Ammon's horn (tissue), 1 donor: Measurements from ENCODE around the gene ZNF599.

Experiments
- DNase-seq: peaks from one replicate; pipeline ENCODE4 v3.0.0-alpha.2; 2016; ENCODE audit warnings: low spot score

ZNF599 gene

DNA sequence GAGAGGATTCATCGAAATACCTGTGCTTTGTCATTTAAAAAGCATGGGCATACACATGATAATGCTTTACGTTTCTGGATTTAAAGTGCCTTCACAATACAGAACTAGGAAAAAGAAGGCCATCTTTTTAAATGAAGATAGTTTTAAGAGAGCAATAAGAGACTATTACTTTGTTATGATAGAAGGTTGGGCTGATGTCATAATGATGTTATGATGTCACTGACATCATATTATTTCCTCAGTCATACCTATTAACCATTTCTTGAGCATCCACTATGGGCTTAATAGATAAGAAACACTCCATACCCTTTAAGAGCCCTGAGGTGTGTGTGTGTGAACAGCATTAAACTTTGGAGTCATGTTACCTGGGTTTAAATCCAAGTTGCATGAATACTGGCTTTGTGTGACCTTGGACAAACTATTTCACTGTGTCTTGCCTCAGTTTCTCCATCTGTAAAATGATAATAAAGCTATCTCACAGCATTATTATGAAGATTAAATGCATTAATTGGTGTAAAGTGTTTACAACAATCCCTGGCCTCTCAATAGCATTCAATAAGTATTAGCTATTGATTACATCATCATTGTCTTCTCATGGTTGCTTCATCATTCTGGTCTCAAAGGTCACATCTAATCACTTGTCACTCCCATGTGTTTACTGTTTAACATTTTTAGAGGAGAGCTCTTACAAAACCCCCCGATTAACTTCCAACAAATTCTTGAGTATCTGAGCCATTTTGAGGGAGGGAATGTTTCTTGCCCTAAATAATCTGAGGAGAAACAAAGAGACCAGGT, 27.9 kb downstream of the ZNF599 start:
- DNase-seq: no peak

DNA sequence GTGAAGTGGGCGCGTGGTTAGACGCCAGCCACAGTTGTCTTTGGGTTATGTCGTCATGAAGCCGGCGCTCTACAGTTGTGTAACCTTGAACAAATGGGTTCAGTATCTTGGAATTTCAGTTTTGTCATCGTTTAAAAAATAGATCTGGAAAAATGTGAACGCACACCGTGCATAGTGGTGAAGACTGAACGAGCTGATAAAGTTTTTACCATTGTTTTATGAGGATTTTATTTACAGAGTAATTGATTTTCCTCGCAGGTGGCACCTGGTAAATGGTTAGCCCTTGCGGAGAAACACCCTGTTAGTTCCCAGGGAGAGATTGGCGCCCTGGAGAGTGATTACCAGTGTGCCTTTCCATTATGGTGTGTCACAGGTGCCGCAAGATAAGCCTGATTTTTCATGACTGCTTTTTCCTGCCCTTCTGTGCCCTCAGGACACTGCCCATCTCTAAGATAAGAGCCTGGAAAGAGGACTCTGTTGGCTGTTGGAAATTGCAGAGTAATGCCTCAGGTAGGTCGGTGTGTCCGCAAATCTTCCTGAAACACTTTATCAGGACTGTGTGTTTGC, 38.4 kb downstream of the ZNF599 start:
- no peak for DNase-seq

DNA sequence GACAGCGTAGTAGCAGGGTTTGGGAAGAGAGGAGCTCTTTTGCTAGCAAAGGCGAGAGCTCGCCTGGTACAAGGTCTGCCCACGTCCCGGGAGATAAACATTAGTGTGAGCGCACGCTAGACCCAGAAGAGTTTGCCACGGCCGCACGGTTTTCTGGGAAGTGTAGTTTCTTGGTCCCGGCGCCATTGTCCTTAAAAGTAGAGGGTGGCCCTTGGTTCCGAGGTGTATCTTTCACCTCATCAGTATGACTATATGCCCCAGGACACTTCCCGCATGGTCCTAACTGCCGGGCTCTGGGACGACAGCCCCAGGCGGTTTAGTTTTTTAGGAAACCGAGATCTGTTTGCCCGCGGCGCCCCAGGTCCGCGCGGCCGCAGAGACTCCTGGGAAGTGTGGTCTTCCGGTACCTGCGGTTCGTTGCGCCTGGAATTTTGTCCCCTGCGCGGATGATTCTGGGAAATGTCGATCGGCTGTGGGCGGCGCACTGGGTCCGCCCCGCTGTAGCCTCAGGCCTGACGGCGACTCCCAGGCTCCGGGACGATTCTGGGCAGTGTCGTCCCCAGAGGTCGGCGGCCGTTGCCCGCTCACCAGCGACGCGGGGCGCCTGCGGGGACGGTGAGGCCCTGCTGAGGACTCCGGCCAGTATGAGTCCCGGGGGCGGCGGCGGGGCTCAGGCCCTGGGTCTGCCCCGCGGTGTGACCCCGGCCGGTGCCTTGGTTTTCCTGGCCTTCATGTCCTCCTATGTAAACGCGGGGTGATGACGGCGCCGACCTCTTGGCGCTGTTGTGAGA, 39.1 kb downstream of the ZNF599 start, which contains the start of gene ZNF181:
TSS of gene ZNF181 (plus strand) at position 498 of the 791 bp plus-strand sequence. CDS start 795 bp downstream, outside the sequence.
- DNase-seq: peak; percentile 94

DNA sequence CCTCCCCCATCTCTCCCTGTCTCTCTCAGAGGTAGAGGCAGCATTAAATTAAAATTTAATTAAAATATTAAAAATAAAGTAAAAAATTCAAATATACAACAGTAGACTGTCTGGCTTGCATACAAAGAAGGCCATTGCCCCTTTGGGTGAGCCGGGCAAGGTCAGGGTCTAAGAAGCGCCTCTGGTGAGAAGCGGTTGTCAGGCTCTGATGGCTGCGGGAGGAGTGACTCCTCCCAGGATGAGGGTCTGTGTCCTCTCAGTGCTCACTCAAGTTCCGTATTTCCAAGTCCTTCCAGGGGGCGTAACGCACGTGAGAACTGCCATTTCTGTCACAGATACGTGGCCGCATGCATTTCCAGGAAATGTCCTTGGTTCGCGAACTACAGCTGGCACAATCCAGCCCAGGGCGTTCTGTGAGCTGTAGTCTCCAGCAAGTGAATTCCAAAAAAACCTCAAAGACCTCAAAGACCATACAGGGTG, 39.7 kb downstream of the ZNF599 start:
- DNase-seq: no peak

DNA sequence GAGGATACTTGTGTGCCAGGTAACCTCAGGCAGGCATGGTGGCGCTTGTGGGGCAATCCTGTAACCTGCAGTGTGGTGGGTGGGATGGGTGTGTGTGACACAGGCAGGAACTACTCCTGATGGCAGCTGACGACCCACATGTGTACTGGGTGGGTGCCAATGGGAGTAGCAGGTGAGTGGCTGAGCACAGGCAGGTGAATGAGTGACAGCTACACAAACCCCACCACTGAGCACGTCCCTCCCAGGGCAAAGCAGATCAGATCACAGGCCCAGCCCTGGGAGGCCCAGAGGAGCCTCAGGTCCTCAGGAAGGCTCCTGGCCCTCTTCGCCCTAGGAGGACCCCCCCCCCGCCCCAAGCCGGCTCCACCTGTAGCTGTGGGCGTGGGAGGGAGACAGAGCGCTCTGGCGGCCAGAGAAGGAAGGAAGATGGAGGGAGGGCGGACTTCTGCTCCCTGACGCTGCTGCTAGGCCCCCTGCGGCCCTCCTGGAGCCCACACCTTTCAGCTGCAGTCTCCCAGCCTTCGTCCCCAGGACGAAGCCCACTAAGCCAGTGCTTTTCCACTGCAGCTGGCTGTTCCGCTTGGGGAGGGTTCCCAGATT, 40.3 kb downstream of the ZNF599 start:
- no peak for DNase-seq

DNA sequence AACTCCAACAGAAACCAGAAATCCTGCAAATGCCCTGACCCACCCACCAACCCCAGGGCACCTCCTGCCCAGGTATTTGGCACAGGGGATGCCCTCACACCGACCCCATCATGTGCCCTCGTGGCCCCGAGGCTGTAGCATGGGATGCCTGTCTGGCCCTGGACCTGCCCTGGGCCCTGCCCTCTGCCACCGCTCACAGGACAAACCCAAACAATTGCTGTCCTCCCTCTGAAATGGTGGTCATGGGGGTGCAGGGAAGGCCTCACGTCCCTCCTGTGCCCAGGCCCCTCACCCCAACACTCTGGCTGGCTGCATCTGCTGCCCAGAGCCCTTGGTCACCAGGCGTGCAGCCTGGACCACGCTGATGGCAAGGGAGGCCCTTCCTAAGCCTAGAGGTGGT, 41.1 kb downstream of the ZNF599 start:
- DNase-seq: no peak

DNA sequence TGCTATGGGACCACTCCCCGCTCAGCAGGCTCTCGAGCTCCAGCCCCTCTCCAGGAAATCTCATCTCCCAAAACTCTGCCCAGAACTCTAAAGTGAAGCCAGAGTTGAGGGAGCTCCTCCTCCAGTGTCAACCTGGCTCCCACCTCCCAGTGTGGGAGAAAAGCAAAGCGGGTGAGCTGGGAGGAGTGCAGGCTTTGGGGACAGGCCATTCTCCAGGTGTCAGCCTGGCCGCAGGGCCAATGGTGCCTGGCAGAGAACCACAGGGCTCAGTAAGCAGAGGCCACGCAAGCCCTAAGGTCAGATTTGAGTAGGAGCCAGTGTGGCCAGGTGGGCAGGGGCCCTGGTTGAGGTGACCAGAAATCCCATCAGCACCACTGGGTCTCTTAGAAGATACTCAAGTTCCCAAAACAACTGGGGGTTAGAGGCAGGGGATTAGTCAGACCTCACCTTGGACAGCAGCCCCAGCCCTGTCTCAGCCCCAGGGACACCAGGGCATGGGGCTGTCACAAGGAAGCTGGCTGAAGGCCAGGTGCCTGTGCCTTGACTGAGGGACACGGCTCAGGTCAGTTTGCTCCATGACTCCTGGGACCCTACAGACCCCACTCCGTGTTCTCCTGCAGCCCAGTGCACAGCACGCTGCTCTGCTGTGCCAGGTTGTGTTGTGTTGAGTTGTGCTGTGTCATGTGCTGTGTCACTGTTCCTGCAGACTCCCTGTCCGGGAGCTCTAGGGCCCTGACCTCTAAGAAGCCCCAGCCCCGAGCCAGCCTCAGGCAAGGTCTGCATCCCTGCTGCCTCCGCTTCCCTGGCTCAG, 41.8 kb downstream of the ZNF599 start:
- DNase-seq: no peak

DNA sequence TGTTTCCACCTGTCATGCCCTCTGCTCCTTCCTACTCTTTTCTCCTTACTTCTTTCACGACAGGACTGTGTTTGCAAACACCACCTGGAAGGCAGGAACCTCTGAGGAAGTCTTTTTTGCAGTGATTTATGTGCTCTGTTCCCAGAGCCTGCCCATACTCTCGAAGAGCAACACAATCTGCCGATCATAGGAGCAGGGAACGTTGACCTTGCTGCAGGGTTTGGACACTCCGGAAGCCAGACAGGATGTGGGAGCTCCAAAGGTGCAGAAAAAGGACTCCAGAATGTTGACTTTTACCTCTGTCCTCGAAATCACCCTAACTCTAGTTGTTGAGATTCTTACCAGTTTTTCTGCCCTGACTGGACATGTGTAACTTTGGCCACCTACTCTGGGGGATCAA, 47.6 kb downstream of the ZNF599 start:
- DNase-seq: no peak

DNA sequence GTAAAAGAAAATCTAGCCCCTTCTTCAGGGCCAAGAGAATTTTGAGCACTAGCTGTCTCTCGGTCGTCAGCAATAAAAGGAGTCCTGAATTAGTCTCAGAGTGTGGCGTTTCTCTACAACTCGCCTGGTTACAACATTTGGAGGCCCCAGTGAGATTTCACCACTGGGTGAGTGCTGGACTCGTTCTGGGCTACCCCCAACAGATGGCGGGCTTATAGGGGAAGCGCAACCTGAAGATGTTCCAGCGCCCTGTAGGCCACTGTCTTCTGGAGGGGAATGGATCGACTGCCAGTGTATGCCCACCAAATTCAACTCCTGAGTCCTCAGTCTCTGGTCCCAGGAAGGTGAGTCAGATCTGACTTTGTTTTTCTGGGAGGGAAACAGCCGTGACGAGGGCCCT, 50.7 kb downstream of the ZNF599 start:
- DNase-seq: no peak

DNA sequence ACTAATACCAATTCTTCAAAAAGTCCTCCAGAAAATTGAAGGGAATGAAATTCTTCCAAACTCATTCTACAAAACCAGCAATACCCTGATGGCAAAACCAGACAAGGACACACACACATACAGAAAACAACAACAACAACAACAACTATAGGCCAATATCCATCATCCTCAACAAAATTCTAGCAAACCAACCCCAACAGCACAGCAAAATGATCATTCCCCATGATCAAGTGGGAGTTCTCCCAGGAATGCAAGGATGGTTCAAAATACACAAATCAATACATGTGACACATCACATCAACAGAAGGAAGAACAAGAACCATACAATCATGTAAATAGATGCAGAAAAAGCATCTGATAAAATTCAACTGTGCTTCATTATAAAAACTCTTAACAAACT, 57.7 kb downstream of the ZNF599 start:
- no peak for DNase-seq

DNA sequence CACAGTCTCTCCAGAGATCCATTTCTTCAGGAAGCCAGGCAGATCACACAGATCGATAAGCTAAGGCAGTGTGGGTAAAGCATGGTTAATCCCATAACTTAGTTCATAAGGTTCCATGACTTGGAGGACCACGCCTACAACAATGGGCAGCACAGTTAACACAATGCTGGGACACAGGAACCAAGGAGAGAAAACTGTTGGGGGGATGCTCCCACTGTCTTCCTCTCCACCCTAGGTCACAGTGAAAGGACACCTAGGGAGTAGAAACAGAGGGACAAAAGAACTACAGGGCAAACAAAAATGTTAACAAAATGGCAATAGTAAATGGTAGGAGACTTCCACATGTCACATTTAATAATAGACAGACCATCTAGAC, 59.8 kb downstream of the ZNF599 start:
- DNase-seq: no peak

DNA sequence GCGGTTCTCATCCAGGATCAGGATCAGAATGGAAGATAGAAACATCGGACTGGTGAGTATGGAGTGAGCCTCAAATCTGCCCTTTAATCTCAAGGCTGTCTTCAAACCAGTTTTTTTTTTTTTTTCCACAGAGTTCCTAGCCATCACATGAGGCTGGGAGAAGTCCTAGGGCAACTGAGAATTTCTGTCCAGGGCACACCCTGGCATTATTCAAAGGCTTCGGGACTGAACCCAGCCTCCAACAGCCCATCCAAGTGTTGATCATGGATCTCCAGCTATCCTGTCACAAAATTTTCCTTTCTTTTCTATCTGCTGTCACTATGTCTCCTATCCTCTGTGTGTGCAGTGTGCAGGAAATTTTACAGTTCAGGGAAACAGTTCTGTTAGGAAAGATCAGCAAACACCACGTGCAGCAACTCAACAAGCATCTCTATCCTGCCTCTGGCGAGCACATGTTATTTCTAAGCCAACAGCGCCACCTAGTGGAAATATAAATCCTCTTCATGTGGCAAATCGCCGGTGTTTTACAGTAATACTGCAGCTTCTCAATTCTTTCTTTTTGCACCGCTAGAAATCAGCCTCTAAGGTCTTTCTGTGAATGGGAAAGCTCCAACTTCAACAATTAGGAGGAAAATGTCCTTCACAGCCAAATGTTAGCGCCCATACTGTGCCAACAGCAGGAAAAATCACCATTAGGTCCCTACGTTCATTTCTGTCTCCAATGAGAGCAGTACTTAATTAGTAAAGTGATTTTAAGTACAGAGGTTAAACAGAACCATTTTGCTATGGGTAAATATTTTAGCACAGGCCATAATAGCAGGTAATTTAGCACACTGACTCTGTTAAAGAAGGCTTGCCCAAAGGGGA, 60.4 kb downstream of the ZNF599 start:
- DNase-seq: peak; percentile 87

DNA sequence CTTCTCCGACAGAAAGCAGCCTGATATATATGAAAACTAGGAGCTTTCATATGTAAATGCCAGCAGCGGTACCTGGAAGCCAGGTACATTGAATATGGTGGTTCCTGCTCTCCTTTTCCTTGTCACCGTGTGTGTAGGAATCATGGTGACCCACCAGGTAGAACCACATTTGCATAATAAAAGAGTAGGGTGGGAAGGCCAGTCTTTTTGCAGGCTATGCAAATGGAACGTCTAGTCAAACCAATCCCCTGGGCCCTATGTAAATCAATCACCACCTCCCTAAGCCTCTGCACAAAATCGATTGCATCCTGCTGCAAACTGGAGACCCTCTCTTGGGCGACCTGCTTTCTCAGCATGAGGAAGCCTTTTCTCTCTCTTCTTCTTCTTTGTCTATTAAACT, 61.1 kb downstream of the ZNF599 start:
- DNase-seq: no peak
